ENCODE measurements around the gene LRIG2. TPM values are rescaled to one million over a fixed set of nuclear protein-coding genes. Genes with fewer than 3 reads are reported as not detected.
A peak's percentile ranks its signal among the peaks of the same experiment; 100 is the strongest.
"Not testable (repeated sequence)": the region's sequence is repeated elsewhere in the genome, so short reads cannot be mapped to it uniquely, and the experiment has no call there.

Gene LRIG2
- total RNA-seq, 1 experiment from 2014 or later: 23.2 TPM

GRCh38 chr1:113042285-113043143, 30.5 kb upstream of the LRIG2 start:
- Histone ChIP-seq H3K14ac (ENCODE audit: insufficient read depth, low read length) (peak overlapping the region; percentile 33; the same call in 1 of the 2 replicates), H2BK15ac (ENCODE audit: low read depth, low read length) (no peak overlapping the region), H3K23me2 (ENCODE audit: insufficient read length, low read depth, low read length, poor library complexity, severe bottlenecking) (no peaks in the 10 kb centered on the region), H3K79me2 (ENCODE audit: insufficient read depth, low read length) (no peaks in the 10 kb centered on the region), H2BK5ac (ENCODE audit: insufficient read length, low read length) (peak overlapping the region; percentile 17), H3K4me2 (ENCODE audit: insufficient read depth, insufficient read length, low read length) (peak overlapping the region; percentile 20), H4K20me1 (ENCODE audit: control insufficient read depth, insufficient read depth, insufficient read length) (no peaks in the 10 kb centered on the region), H3K4me1 (ENCODE audit: insufficient read depth, low read length) (peaks cover 7% of the 10 kb centered on the region; the same call in 1 of the 2 replicates), H3K56ac (ENCODE audit: insufficient read length, low read depth, low read length) (peak overlapping the region; percentile 3), H3K18ac (ENCODE audit: insufficient read length, low read depth, low read length) (peak overlapping the region; percentile 64), H2BK20ac (ENCODE audit: low read depth, low read length, poor library complexity, severe bottlenecking) (no peak overlapping the region), H2BK12ac (ENCODE audit: insufficient read length, low read depth, low read length) (no peak overlapping the region), H3K79me1 (ENCODE audit: insufficient read depth, low read depth, low read length, poor library complexity, severe bottlenecking) (no peaks in the 10 kb centered on the region), H3K9me3 (ENCODE audit: control insufficient read depth, low read depth, low read length) (no peaks in the 10 kb centered on the region), H4K5ac (ENCODE audit: insufficient read length, low read depth, low read length) (no peak overlapping the region), H3K27me3 (ENCODE audit: insufficient read depth, low read length) (no peaks in the 10 kb centered on the region), H2BK120ac (ENCODE audit: low read depth, low read length, poor library complexity, severe bottlenecking) (peak overlapping the region; percentile 92), H2AFZ (ENCODE audit: low read length) (no peak overlapping the region), H4K8ac (replicated peaks; ENCODE audit: insufficient read length, low read depth, low read length) (no peak overlapping the region), H3T11ph (ENCODE audit: low read length) (peak overlapping the region; percentile 9), H3K23ac (ENCODE audit: insufficient read length, low read depth, low read length) (no peak overlapping the region), H3K9ac (ENCODE audit: extremely low read depth, insufficient read length, low read length) (peak overlapping the region; percentile 14), H2AK5ac (ENCODE audit: insufficient read length, low read length) (no peak overlapping the region), H3K4ac (ENCODE audit: low read depth, low read length) (no peak overlapping the region; the same call in 1 of the 2 replicates), H4K91ac (ENCODE audit: insufficient read length, low read depth, low read length) (no peak overlapping the region), H3K27ac (ENCODE audit: insufficient read length, low read depth, low read length) (peak overlapping the region; percentile 94)
- peaks cover 54 to 62% of the 10 kb centered on the region in 2 experiments for H3K4me1 Mint-ChIP-seq
- H3K27ac Mint-ChIP-seq: peak overlapping the region; percentile 99 to 100 (median 99)
- no peaks in the 10 kb centered on the region for H3K36me3 Mint-ChIP-seq (ENCODE audit: insufficient read depth in 1 of 3, low read depth in 3 of 3)
- no CpG with 5 or more reads among the region's 11 CpGs for WGBS (ENCODE audit: extremely low coverage, insufficient read length, low lambda C conversion rate)
- no peaks in the 10 kb centered on the region for H3K27me3 Mint-ChIP-seq (ENCODE audit: low read depth)
- peak overlapping the region; percentile 49 to 61 for H3K4me3 Mint-ChIP-seq
- no peaks in the 10 kb centered on the region for H3K9me3 Mint-ChIP-seq
- TF ChIP-seq, protein P1, sequence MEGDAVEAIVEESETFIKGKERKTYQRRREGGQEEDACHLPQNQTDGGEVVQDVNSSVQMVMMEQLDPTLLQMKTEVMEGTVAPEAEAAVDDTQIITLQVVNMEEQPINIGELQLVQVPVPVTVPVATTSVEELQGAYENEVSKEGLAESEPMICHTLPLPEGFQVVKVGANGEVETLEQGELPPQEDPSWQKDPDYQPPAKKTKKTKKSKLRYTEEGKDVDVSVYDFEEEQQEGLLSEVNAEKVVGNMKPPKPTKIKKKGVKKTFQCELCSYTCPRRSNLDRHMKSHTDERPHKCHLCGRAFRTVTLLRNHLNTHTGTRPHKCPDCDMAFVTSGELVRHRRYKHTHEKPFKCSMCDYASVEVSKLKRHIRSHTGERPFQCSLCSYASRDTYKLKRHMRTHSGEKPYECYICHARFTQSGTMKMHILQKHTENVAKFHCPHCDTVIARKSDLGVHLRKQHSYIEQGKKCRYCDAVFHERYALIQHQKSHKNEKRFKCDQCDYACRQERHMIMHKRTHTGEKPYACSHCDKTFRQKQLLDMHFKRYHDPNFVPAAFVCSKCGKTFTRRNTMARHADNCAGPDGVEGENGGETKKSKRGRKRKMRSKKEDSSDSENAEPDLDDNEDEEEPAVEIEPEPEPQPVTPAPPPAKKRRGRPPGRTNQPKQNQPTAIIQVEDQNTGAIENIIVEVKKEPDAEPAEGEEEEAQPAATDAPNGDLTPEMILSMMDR (conservative IDR thresholded peaks at IDR 0.05): peak; percentile 79
- peak; percentile 96 for DNase-seq

DNA sequence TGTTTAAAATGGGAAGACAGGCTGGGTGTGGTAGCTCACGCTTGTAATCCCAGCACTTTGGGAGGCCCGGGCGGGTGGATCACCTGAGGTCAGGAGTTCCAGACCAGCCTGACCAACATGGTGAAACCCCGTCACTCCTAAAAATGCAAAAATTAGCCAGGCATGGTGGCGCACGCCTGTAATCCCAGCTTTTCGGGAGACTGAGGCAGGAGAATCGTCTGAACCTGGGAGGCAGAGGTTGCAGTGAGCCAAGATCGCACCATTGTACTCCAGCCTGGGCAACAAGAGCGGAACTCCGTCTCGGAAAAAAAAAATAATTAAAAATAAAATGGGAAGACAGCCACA, 29.9 kb upstream of the LRIG2 start:
- H3K4me1 Mint-ChIP-seq: peaks cover 54 to 64% of the 10 kb centered on the region in 2 experiments

More for the DNA sequence above, 29.9 kb upstream of the LRIG2 start:
- H3T11ph ChIP-seq (ENCODE audit: low read length); H3K23ac ChIP-seq (ENCODE audit: insufficient read length, low read depth, low read length); H2BK15ac ChIP-seq (ENCODE audit: low read depth, low read length); H2BK20ac ChIP-seq (ENCODE audit: low read depth, low read length, poor library complexity, severe bottlenecking); H2BK5ac ChIP-seq (ENCODE audit: insufficient read length, low read length); H3K27me3 Mint-ChIP-seq (ENCODE audit: low read depth); H3K36me3 Mint-ChIP-seq (ENCODE audit: insufficient read depth in 1 of 3, low read depth in 3 of 3); H3K9me3 ChIP-seq (ENCODE audit: control insufficient read depth, low read depth, low read length); H4K20me1 ChIP-seq (ENCODE audit: control insufficient read depth, insufficient read depth, insufficient read length); H2AK5ac ChIP-seq (ENCODE audit: insufficient read length, low read length); H3K4me1 ChIP-seq (ENCODE audit: insufficient read depth, low read length); H3K4ac ChIP-seq (ENCODE audit: low read depth, low read length); H2BK12ac ChIP-seq (ENCODE audit: insufficient read length, low read depth, low read length); H3K27me3 ChIP-seq (ENCODE audit: insufficient read depth, low read length); H3K4me3 Mint-ChIP-seq; H3K79me1 ChIP-seq (ENCODE audit: insufficient read depth, low read depth, low read length, poor library complexity, severe bottlenecking); H2AFZ ChIP-seq (ENCODE audit: low read length); H4K91ac ChIP-seq (ENCODE audit: insufficient read length, low read depth, low read length); H4K8ac ChIP-seq (replicated peaks; ENCODE audit: insufficient read length, low read depth, low read length); H3K79me2 ChIP-seq (ENCODE audit: insufficient read depth, low read length); H3K23me2 ChIP-seq (ENCODE audit: insufficient read length, low read depth, low read length, poor library complexity, severe bottlenecking); DNase-seq; H3K9me3 Mint-ChIP-seq; H4K5ac ChIP-seq (ENCODE audit: insufficient read length, low read depth, low read length): not testable (repeated sequence)
- Histone ChIP-seq H2BK120ac (ENCODE audit: low read depth, low read length, poor library complexity, severe bottlenecking) (peak overlapping the region; percentile 92), H3K4me2 (ENCODE audit: insufficient read depth, insufficient read length, low read length) (peak overlapping the region; percentile 20), H3K18ac (ENCODE audit: insufficient read length, low read depth, low read length) (peak overlapping the region; percentile 23), H3K14ac (ENCODE audit: insufficient read depth, low read length) (peak overlapping the region; percentile 3; the same call in 1 of the 2 replicates), H3K9ac (ENCODE audit: extremely low read depth, insufficient read length, low read length) (peak overlapping the region; percentile 0), H3K56ac (ENCODE audit: insufficient read length, low read depth, low read length) (peak overlapping the region; percentile 3), H3K27ac (ENCODE audit: insufficient read length, low read depth, low read length) (peak overlapping the region; percentile 94)
- peak overlapping the region; percentile 99 to 100 (median 99) for H3K27ac Mint-ChIP-seq
- WGBS (ENCODE audit: extremely low coverage, insufficient read length, low lambda C conversion rate): no CpG with 5 or more reads among the region's 12 CpGs
